ENCODE data around the gene RANGRF. TPM values are rescaled to one million over a fixed set of nuclear protein-coding genes. Genes with fewer than 3 reads are reported as not detected.

Gene RANGRF
- total RNA-seq, 1 experiment from 2014 or later = 17.9 TPM

GRCh38 chr17:8285270-8286181, 2.9 kb upstream of the RANGRF start:
- H3K36me3 ChIP-seq = no peaks in the 10 kb centered on the region
- no peak overlapping the region for H3K27ac ChIP-seq
- H3K4me3 ChIP-seq = no peak overlapping the region
- no peaks in the 10 kb centered on the region for H3K27me3 ChIP-seq
- H3K9me3 ChIP-seq (replicated peaks) = no peaks in the 10 kb centered on the region
- no peaks in the 10 kb centered on the region for H3K4me1 ChIP-seq
- no peak for DNase-seq

GRCh38 chr17:8287651-8288335, 677 bp upstream of the RANGRF start:
- Histone ChIP-seq H3K27ac (peak overlapping the region; percentile 93), H3K36me3 (no peaks in the 10 kb centered on the region), H3K27me3 (no peaks in the 10 kb centered on the region), H3K9me3 (replicated peaks) (no peaks in the 10 kb centered on the region), H3K4me3 (peak overlapping the region; percentile 85), H3K4me1 (no peaks in the 10 kb centered on the region)
- no peak for DNase-seq

GRCh38 chr17:8289103-8289397, 580 bp downstream of the RANGRF start:
- no peaks in the 10 kb centered on the region for H3K27me3 ChIP-seq
- DNase-seq = peak in 1 of 2 experiments; percentile 73
- no peaks in the 10 kb centered on the region for H3K9me3 ChIP-seq (replicated peaks)
- no peaks in the 10 kb centered on the region for H3K4me1 ChIP-seq
- no peaks in the 10 kb centered on the region for H3K36me3 ChIP-seq
- H3K27ac ChIP-seq = peak overlapping the region; percentile 93
- peak overlapping the region; percentile 85 for H3K4me3 ChIP-seq

DNA sequence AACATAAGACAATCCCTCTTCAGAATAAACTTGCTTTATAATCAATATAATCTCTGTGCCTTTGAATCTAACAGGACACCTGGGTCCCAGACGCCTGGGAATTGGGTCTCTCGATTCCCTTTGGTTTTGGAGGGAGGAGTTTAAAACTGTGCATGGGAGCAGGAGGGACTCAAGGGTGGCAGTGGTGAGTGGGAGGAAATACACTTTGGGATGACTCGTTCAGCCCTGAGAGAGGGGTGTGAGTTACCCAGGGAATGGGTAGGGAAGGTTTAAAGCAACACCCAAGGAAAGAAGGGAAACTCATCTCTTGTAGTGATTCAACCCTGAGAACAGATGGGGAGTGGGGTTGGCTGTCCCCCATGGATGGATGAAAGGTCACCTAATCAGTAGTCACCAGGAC, 1.6 kb downstream of the RANGRF start:
- no peak overlapping the region for H3K27ac ChIP-seq
- no peaks in the 10 kb centered on the region for H3K9me3 ChIP-seq (replicated peaks)
- H3K36me3 ChIP-seq = no peaks in the 10 kb centered on the region
- no peak overlapping the region for H3K4me3 ChIP-seq
- H3K4me1 ChIP-seq = no peaks in the 10 kb centered on the region
- H3K27me3 ChIP-seq = no peaks in the 10 kb centered on the region
- DNase-seq = no peak

GRCh38 chr17:8292639-8293395, 4.3 kb downstream of the RANGRF start:
- no peak overlapping the region for H3K4me3 ChIP-seq
- H3K36me3 ChIP-seq = no peaks in the 10 kb centered on the region
- H3K4me1 ChIP-seq = no peaks in the 10 kb centered on the region
- H3K27me3 ChIP-seq = no peaks in the 10 kb centered on the region
- H3K27ac ChIP-seq = no peak overlapping the region
- H3K9me3 ChIP-seq (replicated peaks) = no peaks in the 10 kb centered on the region
- no peak for DNase-seq

- no peaks in the 10 kb centered on the region for H3K9me3 ChIP-seq (replicated peaks)
These were observed 5.9 kb downstream of the RANGRF start for GRCh38 chr17:8294361-8294760.

GRCh38 chr17:8294814-8295316, 6.4 kb downstream of the RANGRF start:
- H3K27ac ChIP-seq = peak overlapping the region; percentile 69; the same call in 1 of the 2 replicates
- H3K27me3 ChIP-seq = no peaks in the 10 kb centered on the region
- no peak for DNase-seq
- no peaks in the 10 kb centered on the region for H3K4me1 ChIP-seq
- H3K9me3 ChIP-seq (replicated peaks) = no peaks in the 10 kb centered on the region
- no peaks in the 10 kb centered on the region for H3K36me3 ChIP-seq
- peak overlapping the region; percentile 66 for H3K4me3 ChIP-seq

More at GRCh38 chr17:8294361-8294760, 5.9 kb downstream of the RANGRF start:
- no peak overlapping the region for H3K27ac ChIP-seq
- H3K27me3 ChIP-seq = no peaks in the 10 kb centered on the region
- H3K4me3 ChIP-seq = no peak overlapping the region
- no peaks in the 10 kb centered on the region for H3K4me1 ChIP-seq
- no peaks in the 10 kb centered on the region for H3K36me3 ChIP-seq
- DNase-seq = no peak

DNA sequence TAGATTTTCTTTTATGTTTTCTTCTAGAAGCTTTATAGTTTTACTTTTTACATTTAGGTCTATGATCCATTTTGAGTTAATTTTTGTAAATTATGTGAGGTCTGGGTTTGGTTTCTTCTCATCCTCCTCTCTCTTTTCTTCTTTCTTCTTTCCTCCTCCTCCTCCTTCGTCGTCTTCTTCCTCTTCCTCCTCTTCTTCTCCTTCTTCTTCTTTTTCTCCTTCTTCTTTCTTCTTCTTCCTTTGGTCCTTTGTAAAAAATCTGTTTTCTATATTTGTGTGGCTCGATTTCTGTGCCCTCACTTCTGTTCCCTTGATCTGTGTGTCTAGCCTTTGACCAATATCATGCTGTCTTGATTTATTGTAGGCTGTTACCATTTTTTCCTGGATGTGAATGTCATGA, 11.8 kb downstream of the RANGRF start:
- H3K36me3 ChIP-seq = no peaks in the 10 kb centered on the region
- H3K4me1 ChIP-seq = peaks cover 2% of the 10 kb centered on the region; the same call in 1 of the 2 replicates
- no peak overlapping the region for H3K4me3 ChIP-seq
- DNase-seq = no peak
- no peaks in the 10 kb centered on the region for H3K27me3 ChIP-seq
- no peak overlapping the region for H3K27ac ChIP-seq
- H3K9me3 ChIP-seq (replicated peaks) = no peaks in the 10 kb centered on the region

- Histone ChIP-seq H3K4me1 (peaks cover 2% of the 10 kb centered on the region; the same call in 1 of the 2 replicates), H3K27ac (no peak overlapping the region), H3K9me3 (replicated peaks) (no peaks in the 10 kb centered on the region), H3K4me3 (no peak overlapping the region), H3K36me3 (no peaks in the 10 kb centered on the region), H3K27me3 (no peaks in the 10 kb centered on the region)
- peak; percentile 37 to 71 for DNase-seq
These were observed 12.3 kb downstream of the RANGRF start for GRCh38 chr17:8300627-8301242.

- Histone ChIP-seq H3K4me1 (0 out of 2 replicates have a peak, but pooled peaks cover 2% of the 10 kb centered on the region), H3K27me3 (no peaks in the 10 kb centered on the region), H3K4me3 (peak overlapping the region; percentile 30; the same call in 1 of the 2 replicates), H3K9me3 (replicated peaks) (no peaks in the 10 kb centered on the region), H3K27ac (no peak overlapping the region), H3K36me3 (no peaks in the 10 kb centered on the region)
- DNase-seq = no peak
These were observed 22.2 kb downstream of the RANGRF start for GRCh38 chr17:8310601-8311123.

- DNase-seq = no peak
- 0 out of 2 replicates have a peak, but pooled peaks cover 2% of the 10 kb centered on the region for H3K4me1 ChIP-seq
- no peaks in the 10 kb centered on the region for H3K9me3 ChIP-seq (replicated peaks)
- no peaks in the 10 kb centered on the region for H3K27me3 ChIP-seq
- H3K4me3 ChIP-seq = no peak overlapping the region
- no peak overlapping the region for H3K27ac ChIP-seq
- H3K36me3 ChIP-seq = no peaks in the 10 kb centered on the region
These were observed 22.8 kb downstream of the RANGRF start for GRCh38 chr17:8311131-8311790.

GRCh38 chr17:8312251-8312650, 23.8 kb downstream of the RANGRF start:
- H3K27me3 ChIP-seq = no peaks in the 10 kb centered on the region
- no peaks in the 10 kb centered on the region for H3K36me3 ChIP-seq
- no peak overlapping the region for H3K4me3 ChIP-seq
- H3K4me1 ChIP-seq = 0 out of 2 replicates have a peak, but pooled peaks cover 2% of the 10 kb centered on the region
- no peak for DNase-seq
- H3K27ac ChIP-seq = no peak overlapping the region
- H3K9me3 ChIP-seq (replicated peaks) = no peaks in the 10 kb centered on the region

DNA sequence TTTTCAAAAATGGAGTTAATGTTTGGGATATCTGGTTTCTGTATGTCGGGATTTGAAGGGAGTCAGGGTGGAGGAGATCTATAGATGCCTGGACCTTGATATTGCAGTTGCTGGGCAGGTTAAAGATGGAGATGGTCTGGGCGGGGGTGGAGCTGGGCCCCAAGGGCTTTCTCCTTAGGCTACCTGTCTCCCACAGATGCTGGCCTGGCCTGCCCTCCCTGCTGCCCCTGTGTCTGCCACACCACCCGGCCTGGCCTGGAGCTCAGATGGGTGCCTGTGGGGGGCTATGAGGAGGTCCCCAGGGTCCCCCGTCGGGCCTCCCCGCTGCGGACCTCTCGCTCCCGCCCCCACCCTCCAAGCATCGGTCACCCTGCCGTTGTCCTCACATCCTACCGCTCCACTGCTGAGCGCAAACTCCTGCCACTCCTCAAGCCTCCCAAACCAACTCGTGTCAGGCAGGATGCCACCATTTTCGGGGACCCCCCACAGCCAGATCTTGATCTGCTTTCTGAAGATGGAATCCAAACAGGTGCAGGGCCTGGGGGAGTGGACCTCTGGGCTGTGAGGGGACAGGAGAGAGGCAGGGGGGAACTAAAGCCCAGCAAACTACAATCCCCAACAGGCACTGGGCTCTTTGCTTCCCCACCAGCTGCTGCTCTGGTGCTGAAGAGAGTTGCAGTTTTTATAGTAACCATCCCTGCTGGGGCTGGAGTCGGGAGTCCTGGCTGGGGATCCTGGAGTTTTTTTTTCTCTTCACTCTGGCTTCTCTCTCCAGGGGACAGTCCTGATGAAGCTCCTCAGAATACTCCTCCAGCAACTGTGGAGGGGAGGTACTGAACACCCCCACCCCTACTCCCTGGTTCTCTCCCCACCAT, 24.5 kb downstream of the RANGRF start:
- no peaks in the 10 kb centered on the region for H3K27me3 ChIP-seq
- H3K9me3 ChIP-seq (replicated peaks) = no peaks in the 10 kb centered on the region
- H3K36me3 ChIP-seq = no peaks in the 10 kb centered on the region
- DNase-seq = peak; percentile 29 to 46
- no peak overlapping the region for H3K4me3 ChIP-seq
- no peak overlapping the region for H3K27ac ChIP-seq
- 0 out of 2 replicates have a peak, but pooled peaks cover 2% of the 10 kb centered on the region for H3K4me1 ChIP-seq
